T47D (cell line): ENCODE data around the gene DOK5.

ENCODE experiments used
- DNase-seq, 2 experiments: peaks; one replicate each; pipeline versions ENCODE4 v3.0.0 to v3.0.0-alpha.2; 2011 to 2012; ENCODE audit warnings: low read depth in 1 of 2, low spot score in 1 of 2
- JUND ChIP-seq: IDR thresholded peaks from 2 replicates; pipeline ENCODE4 v1.6.1; 2012; ENCODE audit warnings: low read depth
- in situ Hi-C: cut with HindIII; loops from 2 replicates; pipeline ENCODE4 v1.10.0; 2016; ENCODE audit warnings: low sequenced_read_pairs, low pct_unique_long_range_greater_than_20kb

The DOK5 gene

GRCh38 chr20:54590856-54591255, 115.5 kb downstream of the DOK5 start:
- TF ChIP-seq JUND: no peak
- DNase-seq: no peak
- in situ Hi-C loops: no loop called here

- no peak for DNase-seq
- in situ Hi-C loops: no loop called here
- no peak for TF ChIP-seq JUND
These were observed 121.3 kb downstream of the DOK5 start for GRCh38 chr20:54596651-54597050.

- in situ Hi-C loops: no loop called here
- no peak for TF ChIP-seq JUND
- no peak for DNase-seq
These were observed 123.0 kb downstream of the DOK5 start for GRCh38 chr20:54598352-54598751.

GRCh38 chr20:54600634-54601033, 125.2 kb downstream of the DOK5 start:
- TF ChIP-seq JUND: no peak
- in situ Hi-C loops: no loop called here
- DNase-seq: no peak

GRCh38 chr20:54601831-54602515, 126.6 kb downstream of the DOK5 start:
- no peak for DNase-seq
- in situ Hi-C loops: no loop called here
- TF ChIP-seq JUND: no peak

- no peak for DNase-seq
- in situ Hi-C loops: no loop called here
- TF ChIP-seq JUND: no peak
These were observed 129.9 kb downstream of the DOK5 start for GRCh38 chr20:54605319-54605718.

- no peak for TF ChIP-seq JUND
- no peak for DNase-seq
- in situ Hi-C loops: no loop called here
These were observed 131.0 kb downstream of the DOK5 start for GRCh38 chr20:54606380-54606779.

GRCh38 chr20:54608039-54608745, 132.8 kb downstream of the DOK5 start:
- no peak for DNase-seq
- in situ Hi-C loops: no loop called here
- no peak for TF ChIP-seq JUND

- DNase-seq: no peak
- TF ChIP-seq JUND: no peak
- in situ Hi-C loops: no loop called here
These were observed 133.6 kb downstream of the DOK5 start for GRCh38 chr20:54608943-54609342.

- no peak for DNase-seq
- no peak for TF ChIP-seq JUND
- in situ Hi-C loops: no loop called here
These were observed 136.5 kb downstream of the DOK5 start for GRCh38 chr20:54611708-54612412.

GRCh38 chr20:54618412-54618811, 143.0 kb downstream of the DOK5 start:
- no peak for TF ChIP-seq JUND
- no peak for DNase-seq
- in situ Hi-C loops: no loop called here

- no peak for TF ChIP-seq JUND
- no peak for DNase-seq
- in situ Hi-C loops: no loop called here
These were observed 143.8 kb downstream of the DOK5 start for GRCh38 chr20:54619181-54619580.

- DNase-seq: no peak
- in situ Hi-C loops: no loop called here
- no peak for TF ChIP-seq JUND
These were observed 144.3 kb downstream of the DOK5 start for GRCh38 chr20:54619682-54620081.
